ENCODE data around the gene AOPEP.

DNA sequence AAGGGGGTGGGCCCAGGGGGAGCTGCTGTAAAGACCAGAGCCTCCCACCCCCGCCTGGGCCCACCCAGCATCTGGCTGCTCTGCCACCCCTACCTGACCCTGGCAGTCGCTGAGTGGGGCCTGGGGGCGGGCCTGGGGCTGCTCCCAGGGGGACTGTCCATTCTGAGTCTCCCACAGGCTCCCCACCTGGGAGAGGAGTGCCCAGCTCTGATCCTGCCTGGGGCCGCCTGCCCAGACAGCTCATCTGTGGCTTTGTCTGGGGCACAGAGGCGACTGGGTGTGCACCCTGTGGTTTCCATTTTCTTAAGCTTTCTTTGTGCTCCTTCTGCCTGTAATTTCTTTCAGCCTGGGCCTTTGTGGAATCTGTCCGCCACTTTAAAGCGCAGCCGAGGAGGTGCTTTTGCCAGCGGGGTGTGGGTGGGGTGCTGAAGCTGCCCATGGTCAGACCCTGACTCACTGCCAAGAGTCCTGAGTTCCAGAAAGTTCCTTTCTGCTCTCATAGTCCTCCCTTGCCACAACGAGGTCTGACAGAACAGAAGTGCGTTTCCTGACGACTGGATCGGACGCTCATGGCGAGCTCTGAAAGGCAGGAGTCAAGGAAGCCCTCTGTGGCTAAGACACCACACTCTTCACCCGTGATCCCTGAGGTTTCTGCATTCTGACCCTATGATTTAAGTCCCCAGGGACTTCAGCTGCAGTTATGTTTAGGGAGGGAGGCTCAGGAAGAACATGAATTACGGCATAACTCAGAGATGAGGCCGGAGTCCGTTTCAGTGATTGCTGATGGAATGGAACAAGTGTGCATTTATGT, 366.0 kb downstream of the AOPEP start:
- no peak for TF ChIP-seq EZH2 (IDR thresholded peaks at IDR 0.05; ENCODE audit: borderline replicate concordance, insufficient read depth, low read length, poor library complexity, severe bottlenecking)
- TF ChIP-seq, protein P1, sequence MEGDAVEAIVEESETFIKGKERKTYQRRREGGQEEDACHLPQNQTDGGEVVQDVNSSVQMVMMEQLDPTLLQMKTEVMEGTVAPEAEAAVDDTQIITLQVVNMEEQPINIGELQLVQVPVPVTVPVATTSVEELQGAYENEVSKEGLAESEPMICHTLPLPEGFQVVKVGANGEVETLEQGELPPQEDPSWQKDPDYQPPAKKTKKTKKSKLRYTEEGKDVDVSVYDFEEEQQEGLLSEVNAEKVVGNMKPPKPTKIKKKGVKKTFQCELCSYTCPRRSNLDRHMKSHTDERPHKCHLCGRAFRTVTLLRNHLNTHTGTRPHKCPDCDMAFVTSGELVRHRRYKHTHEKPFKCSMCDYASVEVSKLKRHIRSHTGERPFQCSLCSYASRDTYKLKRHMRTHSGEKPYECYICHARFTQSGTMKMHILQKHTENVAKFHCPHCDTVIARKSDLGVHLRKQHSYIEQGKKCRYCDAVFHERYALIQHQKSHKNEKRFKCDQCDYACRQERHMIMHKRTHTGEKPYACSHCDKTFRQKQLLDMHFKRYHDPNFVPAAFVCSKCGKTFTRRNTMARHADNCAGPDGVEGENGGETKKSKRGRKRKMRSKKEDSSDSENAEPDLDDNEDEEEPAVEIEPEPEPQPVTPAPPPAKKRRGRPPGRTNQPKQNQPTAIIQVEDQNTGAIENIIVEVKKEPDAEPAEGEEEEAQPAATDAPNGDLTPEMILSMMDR (IDR thresholded peaks at IDR 0.05; ENCODE audit: poor library complexity, severe bottlenecking): no peak
